OCI-LY1 (cell line): Measurements from ENCODE around the gene EDDM13.
"Not testable (repeated sequence)": the region's sequence is repeated elsewhere in the genome, so short reads cannot be mapped to it uniquely, and the experiment has no call there.

Experiments
- H2AFZ ChIP-seq: fragments of 200-600 bp; sonication (generic), shearing (Covaris generic); 2 replicates; pipeline ENCODE4 v1.6.0; 2014; ENCODE audit warnings: antibody characterized with exemption, mild to moderate bottlenecking, low read length
- H3F3A ChIP-seq: fragments of 200-600 bp; sonication (generic), shearing (Covaris generic); 2 replicates; pipeline ENCODE4 v1.6.0; 2014; ENCODE audit warnings: mild to moderate bottlenecking, antibody characterized with exemption, low read length, moderate library complexity; ENCODE audit not compliant: insufficient read depth
- H3K27ac ChIP-seq: fragments of 200-600 bp; sonication (generic); 2 replicates; pipeline ENCODE4 v1.5.1; 2014; ENCODE audit warnings: low read length, mixed run types, mild to moderate bottlenecking, low read depth; ENCODE audit not compliant: poor library complexity, severe bottlenecking
- H3K27me3 ChIP-seq: fragments of 200-600 bp; sonication (generic); 2 replicates; pipeline ENCODE4 v1.6.0; 2014; ENCODE audit warnings: antibody characterized with exemption, mild to moderate bottlenecking, low read length, moderate library complexity; ENCODE audit not compliant: insufficient read depth
- H3K36me3 ChIP-seq: fragments of 200-600 bp; sonication (generic); 2 replicates; pipeline ENCODE4 v1.6.1; 2014; ENCODE audit warnings: mild to moderate bottlenecking, antibody characterized with exemption, low read length, moderate library complexity, mixed read lengths; ENCODE audit not compliant: insufficient read depth
- H3K4me1 ChIP-seq: fragments of 200-600 bp; sonication (generic); 2 replicates; pipeline ENCODE4 v1.5.1; 2014; ENCODE audit warnings: mild to moderate bottlenecking, low read length, moderate library complexity; ENCODE audit not compliant: insufficient read depth, severe bottlenecking
- H3K4me2 ChIP-seq: fragments of 200-600 bp; sonication (generic), shearing (Covaris generic); 2 replicates; pipeline ENCODE4 v1.6.1; 2014; ENCODE audit warnings: low read length
- H3K4me3 ChIP-seq: fragments of 200-600 bp; sonication (generic); 2 replicates; pipeline ENCODE4 v1.5.1; 2014; ENCODE audit warnings: low read length, low read depth, mild to moderate bottlenecking, mixed read lengths; ENCODE audit not compliant: poor library complexity, severe bottlenecking
- H3K79me2 ChIP-seq: fragments of 200-600 bp; shearing (Covaris generic); 2 replicates; pipeline ENCODE4 v1.6.1; 2016; ENCODE audit warnings: mixed run types, low read length, mixed read lengths; ENCODE audit not compliant: insufficient read depth
- H3K9ac ChIP-seq: fragments of 200-600 bp; sonication (generic), shearing (Covaris generic); 2 replicates; pipeline ENCODE4 v1.6.1; 2014; ENCODE audit warnings: mild to moderate bottlenecking, low read length, mixed read lengths
- H3K9me2 ChIP-seq: fragments of 200-600 bp; sonication (generic), shearing (Covaris generic); 2 replicates; pipeline ENCODE4 v1.6.1; 2014; ENCODE audit warnings: low read depth, mild to moderate bottlenecking, low read length, mixed read lengths
- H3K9me3 ChIP-seq: fragments of 200-600 bp; shearing (Covaris generic); 2 replicates; pipeline ENCODE4 v1.6.1; 2014; ENCODE audit warnings: low read length, mixed read lengths
- H4K20me1 ChIP-seq: fragments of 200-600 bp; sonication (generic), shearing (Covaris generic); 2 replicates; pipeline ENCODE4 v1.6.0; 2016; ENCODE audit warnings: mild to moderate bottlenecking, low read length; ENCODE audit not compliant: insufficient read depth
- EZH2 ChIP-seq: fragments of 200-600 bp; sonication (generic), shearing (Covaris generic); IDR thresholded peaks from 2 replicates; pipeline ENCODE4 v1.8.0; 2017; ENCODE audit warnings: borderline replicate concordance, mixed run types, mild to moderate bottlenecking, antibody characterized with exemption, low read length, moderate library complexity, mixed read lengths
- TF ChIP-seq, protein P1 (sequence below): fragments of 200-600 bp; sonication (generic), shearing (Covaris generic); IDR thresholded peaks from 2 replicates; pipeline ENCODE4 v1.5.1; 2017; ENCODE audit warnings: mild to moderate bottlenecking, antibody characterized with exemption, low read length, moderate library complexity, mixed read lengths

EDDM13 gene

GRCh38 chr19:56245121-56245740 is 27.3 kb upstream of the EDDM13 start:
- H3F3A ChIP-seq, result no peaks in the 10 kb centered on the region
- no peak overlapping the region for H2AFZ ChIP-seq
- no peaks in the 10 kb centered on the region for H3K27me3 ChIP-seq
- no peak overlapping the region for H3K4me3 ChIP-seq
- no peaks in the 10 kb centered on the region for H3K9me3 ChIP-seq
- no peaks in the 10 kb centered on the region for H3K36me3 ChIP-seq
- no peak overlapping the region for H3K9ac ChIP-seq
- H3K79me2 ChIP-seq, result no peaks in the 10 kb centered on the region
- no peak overlapping the region for H3K4me2 ChIP-seq
- H3K9me2 ChIP-seq, result no peaks in the 10 kb centered on the region
- H4K20me1 ChIP-seq, result no peaks in the 10 kb centered on the region
- H3K27ac ChIP-seq, result no peak overlapping the region
- H3K4me1 ChIP-seq, result no peaks in the 10 kb centered on the region
- TF ChIP-seq, protein P1, sequence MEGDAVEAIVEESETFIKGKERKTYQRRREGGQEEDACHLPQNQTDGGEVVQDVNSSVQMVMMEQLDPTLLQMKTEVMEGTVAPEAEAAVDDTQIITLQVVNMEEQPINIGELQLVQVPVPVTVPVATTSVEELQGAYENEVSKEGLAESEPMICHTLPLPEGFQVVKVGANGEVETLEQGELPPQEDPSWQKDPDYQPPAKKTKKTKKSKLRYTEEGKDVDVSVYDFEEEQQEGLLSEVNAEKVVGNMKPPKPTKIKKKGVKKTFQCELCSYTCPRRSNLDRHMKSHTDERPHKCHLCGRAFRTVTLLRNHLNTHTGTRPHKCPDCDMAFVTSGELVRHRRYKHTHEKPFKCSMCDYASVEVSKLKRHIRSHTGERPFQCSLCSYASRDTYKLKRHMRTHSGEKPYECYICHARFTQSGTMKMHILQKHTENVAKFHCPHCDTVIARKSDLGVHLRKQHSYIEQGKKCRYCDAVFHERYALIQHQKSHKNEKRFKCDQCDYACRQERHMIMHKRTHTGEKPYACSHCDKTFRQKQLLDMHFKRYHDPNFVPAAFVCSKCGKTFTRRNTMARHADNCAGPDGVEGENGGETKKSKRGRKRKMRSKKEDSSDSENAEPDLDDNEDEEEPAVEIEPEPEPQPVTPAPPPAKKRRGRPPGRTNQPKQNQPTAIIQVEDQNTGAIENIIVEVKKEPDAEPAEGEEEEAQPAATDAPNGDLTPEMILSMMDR, result no peak
- no peak for TF ChIP-seq EZH2

DNA sequence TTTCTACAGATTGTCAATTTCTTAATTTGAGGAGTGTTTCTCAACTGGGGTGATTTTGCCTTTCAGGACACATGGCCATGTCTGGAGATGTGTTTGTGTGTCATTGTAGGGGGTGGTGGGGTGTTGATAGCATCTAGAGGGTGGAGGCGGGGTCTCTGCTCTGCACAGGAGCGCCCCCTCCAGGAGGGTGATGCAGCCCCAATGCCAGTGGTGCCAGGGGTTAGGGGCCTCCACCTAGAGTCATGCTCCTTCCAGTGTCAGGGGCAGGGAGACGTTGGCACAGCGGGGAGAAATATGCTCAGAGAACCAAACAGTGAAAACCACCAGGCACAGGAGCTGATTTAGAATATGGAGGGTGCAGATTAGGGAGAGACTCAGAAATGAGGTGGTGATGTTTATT is 26.8 kb upstream of the EDDM13 start:
- not testable (repeated sequence) for H3K4me1 ChIP-seq, H3K36me3 ChIP-seq
- TF ChIP-seq, protein P1, result peak; percentile 35

DNA sequence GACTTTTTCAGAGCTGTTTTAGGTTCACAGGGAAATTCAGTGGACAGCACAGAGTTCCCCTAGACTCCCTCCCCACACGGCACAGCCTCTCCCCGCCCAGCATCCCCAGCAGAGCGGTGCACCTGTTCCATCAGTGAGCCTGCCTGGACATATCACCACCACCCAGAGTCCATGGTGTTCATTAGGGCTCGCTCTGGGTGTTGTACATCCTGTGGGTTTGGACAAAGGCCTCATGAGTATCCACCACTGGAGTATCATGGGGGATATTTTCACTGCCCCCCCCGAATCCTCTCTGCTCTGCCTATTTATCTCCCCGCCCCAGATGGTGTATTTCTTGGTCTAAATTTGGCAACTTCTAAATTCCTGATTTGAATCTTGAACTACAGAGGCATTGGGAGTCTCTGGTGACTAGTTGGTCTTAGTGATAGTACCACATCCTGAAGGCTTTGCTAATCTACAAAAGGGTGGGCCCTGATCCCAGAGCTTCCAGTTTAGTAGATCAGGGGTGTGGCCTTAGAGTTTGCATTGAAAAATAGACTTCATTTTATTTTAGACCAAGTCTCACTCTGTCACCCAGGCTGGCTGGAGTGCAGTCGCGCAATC is 23.7 kb upstream of the EDDM13 start:
- not testable (repeated sequence) for H3K4me2 ChIP-seq, H3F3A ChIP-seq, H4K20me1 ChIP-seq, H3K9me3 ChIP-seq, H3K9ac ChIP-seq, H3K4me3 ChIP-seq, H2AFZ ChIP-seq, H3K4me1 ChIP-seq, H3K27ac ChIP-seq, H3K36me3 ChIP-seq, H3K9me2 ChIP-seq, H3K27me3 ChIP-seq, H3K79me2 ChIP-seq

More for the DNA sequence above, 26.8 kb upstream of the EDDM13 start:
- not testable (repeated sequence) for H4K20me1 ChIP-seq, H3K27me3 ChIP-seq, H3K9ac ChIP-seq, H3F3A ChIP-seq, H3K4me3 ChIP-seq, H3K27ac ChIP-seq, H3K9me2 ChIP-seq, H3K4me2 ChIP-seq, H2AFZ ChIP-seq, H3K9me3 ChIP-seq, H3K79me2 ChIP-seq

DNA sequence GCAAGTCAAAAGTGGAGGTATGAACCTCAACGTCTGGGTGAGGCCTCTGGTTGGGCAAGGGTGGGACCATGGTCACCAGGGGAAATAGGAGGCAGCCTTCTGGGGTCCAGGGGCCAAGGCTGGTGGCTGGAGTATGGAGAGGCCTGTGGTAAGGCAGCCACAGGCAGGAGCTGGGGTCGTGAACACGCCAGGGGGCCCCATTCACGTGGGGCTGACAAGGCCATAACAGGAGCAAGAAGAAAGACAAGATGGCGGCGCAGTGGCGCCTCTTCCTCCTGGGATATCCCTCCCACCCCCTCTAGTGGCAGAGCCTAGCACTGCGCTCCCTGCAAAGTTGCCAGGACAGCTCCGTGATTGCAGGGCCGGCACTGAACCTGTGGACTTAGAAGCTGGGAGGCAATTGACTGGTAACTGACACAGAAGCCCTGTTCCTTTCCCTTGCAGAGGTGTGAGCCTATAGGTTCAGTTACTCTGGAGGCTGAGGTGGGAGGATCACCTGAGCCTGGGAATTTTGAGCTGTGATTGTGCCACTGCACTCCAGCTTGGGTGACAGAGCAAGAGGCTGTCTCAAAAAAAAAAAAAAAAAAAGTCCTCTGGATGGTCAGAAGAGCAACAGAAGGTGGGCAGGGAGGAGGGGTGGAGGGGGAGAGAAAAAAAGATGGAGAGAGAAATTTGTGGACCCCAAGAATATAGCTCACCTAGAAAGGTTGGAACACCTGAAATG is 19.7 kb upstream of the EDDM13 start:
- no peak overlapping the region for H3K9ac ChIP-seq
- H3K4me3 ChIP-seq, result no peak overlapping the region
- no peaks in the 10 kb centered on the region for H3F3A ChIP-seq
- no peaks in the 10 kb centered on the region for H3K9me2 ChIP-seq
- no peaks in the 10 kb centered on the region for H3K9me3 ChIP-seq
- no peak overlapping the region for H3K27ac ChIP-seq
- no peaks in the 10 kb centered on the region for H3K36me3 ChIP-seq
- H3K79me2 ChIP-seq, result no peaks in the 10 kb centered on the region
- no peaks in the 10 kb centered on the region for H3K4me1 ChIP-seq
- no peak overlapping the region for H3K4me2 ChIP-seq
- no peaks in the 10 kb centered on the region for H4K20me1 ChIP-seq
- peak overlapping the region; percentile 80 for H2AFZ ChIP-seq
- no peak for TF ChIP-seq EZH2
- TF ChIP-seq, protein P1, result peak; percentile 81
- H3K27me3 ChIP-seq, result no peaks in the 10 kb centered on the region
